Testis (tissue), 2 donors: Measurements from ENCODE around the gene DHCR24.

Experiments
- CTCF ChIP-seq, 3 experiments: fragments of 450-650 bp in 2 of 3; fragments of 200-600 bp in 1 of 3; sonication (generic) in 1 of 3; IDR thresholded peaks; one replicate each; pipeline ENCODE4 v1.5.1; 2016 to 2019; ENCODE audit warnings: antibody characterized with exemption in 3 of 3, mild to moderate bottlenecking in 2 of 3, moderate library complexity in 1 of 3
- POLR2A ChIP-seq: fragments of 450-650 bp; IDR thresholded peaks from one replicate; pipeline ENCODE4 v1.6.1; 2017; ENCODE audit warnings: antibody characterized with exemption, mild to moderate bottlenecking, moderate library complexity

- TF ChIP-seq CTCF (IDR thresholded peaks at IDR 0.05) = no peak
- no peak for TF ChIP-seq POLR2A
Measured at GRCh38 chr1:54926970-54927369, 40.0 kb upstream of the DHCR24 start.
